Adrenal gland (tissue), 5 donors: ENCODE results near the gene EGR4.

Experiments used
- POLR2A ChIP-seq, 2 donors: fragments of 450-650 bp; IDR thresholded peaks; one replicate each; pipeline ENCODE4 v1.6.1; 2017; ENCODE audit warnings: antibody characterized with exemption in 2 of 2, mild to moderate bottlenecking in 2 of 2, moderate library complexity in 1 of 2
- TF ChIP-seq, protein P1 (sequence below), 6 experiments: fragments of 450-650 bp in 4 of 6; fragments of 200-600 bp in 2 of 6; sonication (generic) in 1 of 6; IDR thresholded peaks; 1 replicate in 5 of 6; 2 replicates in 1 of 6; pipeline versions ENCODE4 v1.5.1 to v1.8.0; 2016 to 2021; ENCODE audit warnings: antibody characterized with exemption in 6 of 6, mild to moderate bottlenecking in 2 of 6, moderate library complexity in 1 of 6
- donor health status: DM: no; HTN: no; CAD: no.

DNA sequence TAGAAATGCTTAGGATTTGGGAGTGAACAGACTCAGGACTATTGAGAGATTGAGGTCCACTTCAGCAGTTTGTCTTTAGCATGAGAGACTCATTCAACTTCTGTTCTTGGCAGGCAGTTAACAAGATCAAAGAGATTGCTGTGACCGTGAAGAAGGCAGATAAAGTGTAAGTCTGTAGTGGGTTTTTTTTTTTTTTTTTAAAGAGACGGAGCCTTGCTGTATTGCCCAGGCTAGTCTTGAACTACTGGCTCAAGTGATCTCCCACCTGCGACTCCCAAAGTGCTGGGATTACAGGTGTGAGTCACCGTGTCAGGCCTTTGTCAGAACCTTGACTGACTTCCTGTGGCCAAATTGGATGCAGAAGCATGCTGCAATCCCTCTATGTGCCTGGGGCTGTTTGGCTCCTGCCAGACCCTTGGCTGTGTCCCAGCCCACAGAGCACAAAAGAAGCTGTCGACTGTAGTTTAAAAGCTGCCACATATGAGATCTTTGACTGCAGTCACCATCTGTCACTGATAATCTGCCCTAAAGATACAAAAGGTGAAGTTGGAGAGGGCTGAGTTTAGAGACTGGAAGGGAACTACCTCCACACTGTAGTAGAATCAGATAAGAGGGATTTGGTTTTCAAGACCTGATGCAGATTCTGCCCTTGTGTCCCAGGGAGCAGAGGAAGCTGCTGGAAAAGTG, 49.3 kb downstream of the EGR4 start:
- no peak for TF ChIP-seq POLR2A (IDR thresholded peaks at IDR 0.05)
- TF ChIP-seq, protein P1, sequence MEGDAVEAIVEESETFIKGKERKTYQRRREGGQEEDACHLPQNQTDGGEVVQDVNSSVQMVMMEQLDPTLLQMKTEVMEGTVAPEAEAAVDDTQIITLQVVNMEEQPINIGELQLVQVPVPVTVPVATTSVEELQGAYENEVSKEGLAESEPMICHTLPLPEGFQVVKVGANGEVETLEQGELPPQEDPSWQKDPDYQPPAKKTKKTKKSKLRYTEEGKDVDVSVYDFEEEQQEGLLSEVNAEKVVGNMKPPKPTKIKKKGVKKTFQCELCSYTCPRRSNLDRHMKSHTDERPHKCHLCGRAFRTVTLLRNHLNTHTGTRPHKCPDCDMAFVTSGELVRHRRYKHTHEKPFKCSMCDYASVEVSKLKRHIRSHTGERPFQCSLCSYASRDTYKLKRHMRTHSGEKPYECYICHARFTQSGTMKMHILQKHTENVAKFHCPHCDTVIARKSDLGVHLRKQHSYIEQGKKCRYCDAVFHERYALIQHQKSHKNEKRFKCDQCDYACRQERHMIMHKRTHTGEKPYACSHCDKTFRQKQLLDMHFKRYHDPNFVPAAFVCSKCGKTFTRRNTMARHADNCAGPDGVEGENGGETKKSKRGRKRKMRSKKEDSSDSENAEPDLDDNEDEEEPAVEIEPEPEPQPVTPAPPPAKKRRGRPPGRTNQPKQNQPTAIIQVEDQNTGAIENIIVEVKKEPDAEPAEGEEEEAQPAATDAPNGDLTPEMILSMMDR (IDR thresholded peaks at IDR 0.05) = no peak
